Measurements from ENCODE around the gene ZNF714.
A peak's percentile ranks its signal among the peaks of the same experiment; 100 is the strongest.
"Not testable (repeated sequence)": the region's sequence is repeated elsewhere in the genome, so short reads cannot be mapped to it uniquely, and the experiment has no call there.

ZNF714 gene

GRCh38 chr19:21133633-21134032 is 51.6 kb downstream of the ZNF714 start:
- H3K27ac Mint-ChIP-seq = no peak overlapping the region
- H3K27me3 Mint-ChIP-seq (ENCODE audit: low read depth, poor library complexity) = no peaks in the 10 kb centered on the region
- no peak for TF ChIP-seq CTCF (IDR thresholded peaks at IDR 0.05)
- peaks cover 23% of the 10 kb centered on the region for H3K9me3 Mint-ChIP-seq
- H3K4me1 Mint-ChIP-seq = no peaks in the 10 kb centered on the region
- no peak overlapping the region for H3K4me3 Mint-ChIP-seq
- H3K36me3 Mint-ChIP-seq (ENCODE audit: low read depth) = peaks cover 5% of the 10 kb centered on the region
- DNase-seq = no peak

DNA sequence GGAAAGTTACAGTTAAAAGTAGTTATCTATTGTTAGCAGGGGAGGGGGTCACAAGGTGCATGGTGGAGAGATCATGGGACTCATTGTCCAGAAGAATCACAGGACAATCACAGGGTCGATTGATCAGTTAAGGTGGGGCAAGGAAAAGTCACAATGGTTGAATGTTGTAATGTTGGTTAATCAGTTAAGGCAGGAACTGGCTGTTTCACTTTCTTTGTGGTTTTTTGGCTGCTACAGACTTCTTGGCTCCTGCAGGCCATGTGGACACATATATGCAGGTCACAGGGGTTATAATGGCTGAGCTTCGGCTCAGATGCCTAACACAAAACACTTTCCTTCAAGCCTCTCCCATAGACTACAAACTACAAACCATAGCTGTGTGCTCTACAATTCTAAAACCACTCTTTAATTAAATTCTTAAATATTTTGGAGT is 52.9 kb downstream of the ZNF714 start:
- DNase-seq = no peak

DNA sequence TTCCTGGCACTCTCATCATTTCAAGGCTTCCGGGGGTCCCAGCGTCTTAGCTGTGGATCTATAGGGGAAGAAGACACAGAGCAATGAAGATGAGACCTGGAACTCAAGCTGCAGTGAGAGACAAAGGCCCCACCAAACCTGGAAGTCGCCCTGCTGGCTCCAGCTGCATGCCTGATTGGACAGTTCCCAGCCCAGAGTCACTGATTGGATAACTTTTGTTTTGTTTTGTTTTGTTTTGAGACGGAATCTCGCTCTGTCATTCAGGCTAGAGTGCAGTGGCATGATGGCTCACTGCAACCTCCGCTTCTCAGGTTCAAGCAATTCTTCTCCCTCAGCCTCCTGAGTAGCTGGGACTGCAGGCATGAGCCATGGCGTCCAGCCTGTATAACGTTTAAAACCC is 53.4 kb downstream of the ZNF714 start:
- TF ChIP-seq CTCF (IDR thresholded peaks at IDR 0.05) = no peak
- Mint-ChIP-seq H3K27me3 (ENCODE audit: low read depth, poor library complexity) (no peaks in the 10 kb centered on the region), H3K27ac (no peak overlapping the region), H3K36me3 (ENCODE audit: low read depth) (peaks cover 5% of the 10 kb centered on the region), H3K9me3 (peaks cover 23% of the 10 kb centered on the region), H3K4me3 (no peak overlapping the region), H3K4me1 (no peaks in the 10 kb centered on the region)
- no peak for DNase-seq

More for the DNA sequence above, 52.9 kb downstream of the ZNF714 start:
- Mint-ChIP-seq H3K9me3 (peaks cover 23% of the 10 kb centered on the region), H3K36me3 (ENCODE audit: low read depth) (peaks cover 5% of the 10 kb centered on the region), H3K4me3 (no peak overlapping the region), H3K27ac (no peak overlapping the region), H3K27me3 (ENCODE audit: low read depth, poor library complexity) (no peaks in the 10 kb centered on the region), H3K4me1 (no peaks in the 10 kb centered on the region)
- TF ChIP-seq CTCF (IDR thresholded peaks at IDR 0.05) = no peak

- no peak for DNase-seq
- Mint-ChIP-seq H3K4me3 (no peak overlapping the region), H3K4me1 (peaks cover 17% of the 10 kb centered on the region), H3K36me3 (ENCODE audit: low read depth) (peaks cover 20% of the 10 kb centered on the region), H3K27ac (no peak overlapping the region), H3K27me3 (ENCODE audit: low read depth, poor library complexity) (no peaks in the 10 kb centered on the region), H3K9me3 (peaks cover 38% of the 10 kb centered on the region)
- TF ChIP-seq CTCF (IDR thresholded peaks at IDR 0.05) = no peak
Observed at GRCh38 chr19:21138130-21138529, 56.1 kb downstream of the ZNF714 start.

- not testable (repeated sequence) for DNase-seq; H3K27me3 Mint-ChIP-seq (ENCODE audit: low read depth, poor library complexity); H3K27ac Mint-ChIP-seq; H3K4me3 Mint-ChIP-seq
- peaks cover 20% of the 10 kb centered on the region for H3K4me1 Mint-ChIP-seq
- H3K36me3 Mint-ChIP-seq (ENCODE audit: low read depth) = peaks cover 43% of the 10 kb centered on the region
- H3K9me3 Mint-ChIP-seq = peaks cover 44% of the 10 kb centered on the region
Observed at GRCh38 chr19:21141006-21141405, 59.0 kb downstream of the ZNF714 start.

- Mint-ChIP-seq H3K4me3 (peak within 1 kb of the TSS; percentile 99), H3K27me3 (ENCODE audit: low read depth, poor library complexity) (peaks cover 4% of the 10 kb centered on the region), H3K9me3 (peaks cover 53% of the 10 kb centered on the region), H3K4me1 (peaks cover 20% of the 10 kb centered on the region), H3K27ac (peak within 1 kb of the TSS; percentile 100), H3K36me3 (ENCODE audit: low read depth) (peaks cover 53% of the 10 kb centered on the region)
- TF ChIP-seq CTCF (IDR thresholded peaks at IDR 0.05) = no peak
- peak; percentile 83 for DNase-seq
Observed at GRCh38 chr19:21141787-21142464, 59.9 kb downstream of the ZNF714 start, which contains the start of gene ZNF431. Gene ZNF431, plus strand, starts transcription at chr19:21142040. Its CDS starts 144 bp downstream, at chr19:21142184.

All from nephron progenitor cell (in vitro differentiated cells).